ENCODE measurements around the gene ANKRD40CL.

Gene ANKRD40CL

GRCh38 chr17:50802609-50803571 is 35.6 kb upstream of the ANKRD40CL start:
- no peak for TF ChIP-seq TAF1 (IDR thresholded peaks at IDR 0.05; ENCODE audit: borderline replicate concordance, low read depth, low read length)
- no peak for TF ChIP-seq POLR2AphosphoS5 (IDR thresholded peaks at IDR 0.05; ENCODE audit: low read depth, low read length)
- no peak for TF ChIP-seq POLR2A (IDR thresholded peaks at IDR 0.05; ENCODE audit: low read depth, low read length)
- DNase-seq (ENCODE audit: insufficient read length) (no peak), FAIRE-seq (no peak)

DNA sequence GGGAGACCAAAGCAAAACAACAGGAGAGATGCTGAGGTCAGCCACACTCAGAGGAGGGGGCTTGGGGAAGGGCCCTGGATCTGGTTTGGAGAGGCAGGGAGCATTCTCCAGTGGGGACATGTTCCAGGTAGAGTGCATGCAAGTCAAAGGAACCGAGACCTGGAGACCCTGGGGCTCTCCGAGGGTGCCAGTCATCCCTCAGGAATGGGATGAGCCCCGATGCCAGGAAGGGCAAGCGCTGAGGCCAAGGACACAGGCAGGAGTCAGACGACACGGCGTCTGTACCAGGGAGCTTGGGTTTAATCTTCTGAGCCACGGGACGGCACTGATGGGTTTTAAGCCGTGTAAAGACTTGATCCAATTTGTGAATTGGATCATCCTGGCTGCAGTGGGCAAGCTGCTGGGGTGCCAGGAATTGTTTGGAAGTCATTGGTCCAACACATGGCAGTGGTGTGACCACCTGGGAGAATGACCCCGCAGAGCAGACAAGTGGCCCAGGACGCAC is 32.9 kb upstream of the ANKRD40CL start:
- FAIRE-seq (no peak), DNase-seq (ENCODE audit: insufficient read length) (no peak)
- TF ChIP-seq TAF1 (IDR thresholded peaks at IDR 0.05; ENCODE audit: borderline replicate concordance, low read depth, low read length) (no peak), POLR2A (IDR thresholded peaks at IDR 0.05; ENCODE audit: low read depth, low read length) (no peak), POLR2AphosphoS5 (IDR thresholded peaks at IDR 0.05; ENCODE audit: low read depth, low read length) (no peak)

DNA sequence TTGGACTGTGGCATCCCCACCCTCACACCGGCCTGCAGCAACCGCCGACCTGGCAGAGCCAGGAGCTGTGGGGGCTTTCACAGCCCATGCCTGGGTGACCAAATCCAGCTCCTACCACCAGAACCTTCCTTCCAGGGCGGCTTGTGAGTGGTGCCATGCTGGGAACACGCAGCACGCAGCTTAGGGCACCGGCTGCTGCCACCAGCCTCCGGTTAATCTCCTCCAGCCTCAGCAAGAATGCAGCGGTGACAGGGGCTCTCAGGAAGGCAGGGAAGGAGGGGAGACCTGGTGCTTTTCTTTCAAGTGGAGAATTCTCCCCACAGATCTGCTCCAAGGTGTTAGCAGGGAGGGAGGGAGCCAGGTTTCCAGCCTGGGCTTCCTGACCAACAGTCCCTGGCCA is 32.3 kb upstream of the ANKRD40CL start:
- DNase-seq (ENCODE audit: insufficient read length) (no peak), FAIRE-seq (no peak)
- no peak for TF ChIP-seq POLR2A (IDR thresholded peaks at IDR 0.05; ENCODE audit: low read depth, low read length)
- TF ChIP-seq POLR2AphosphoS5 (IDR thresholded peaks at IDR 0.05; ENCODE audit: low read depth, low read length), result no peak
- no peak for TF ChIP-seq TAF1 (IDR thresholded peaks at IDR 0.05; ENCODE audit: borderline replicate concordance, low read depth, low read length)

DNA sequence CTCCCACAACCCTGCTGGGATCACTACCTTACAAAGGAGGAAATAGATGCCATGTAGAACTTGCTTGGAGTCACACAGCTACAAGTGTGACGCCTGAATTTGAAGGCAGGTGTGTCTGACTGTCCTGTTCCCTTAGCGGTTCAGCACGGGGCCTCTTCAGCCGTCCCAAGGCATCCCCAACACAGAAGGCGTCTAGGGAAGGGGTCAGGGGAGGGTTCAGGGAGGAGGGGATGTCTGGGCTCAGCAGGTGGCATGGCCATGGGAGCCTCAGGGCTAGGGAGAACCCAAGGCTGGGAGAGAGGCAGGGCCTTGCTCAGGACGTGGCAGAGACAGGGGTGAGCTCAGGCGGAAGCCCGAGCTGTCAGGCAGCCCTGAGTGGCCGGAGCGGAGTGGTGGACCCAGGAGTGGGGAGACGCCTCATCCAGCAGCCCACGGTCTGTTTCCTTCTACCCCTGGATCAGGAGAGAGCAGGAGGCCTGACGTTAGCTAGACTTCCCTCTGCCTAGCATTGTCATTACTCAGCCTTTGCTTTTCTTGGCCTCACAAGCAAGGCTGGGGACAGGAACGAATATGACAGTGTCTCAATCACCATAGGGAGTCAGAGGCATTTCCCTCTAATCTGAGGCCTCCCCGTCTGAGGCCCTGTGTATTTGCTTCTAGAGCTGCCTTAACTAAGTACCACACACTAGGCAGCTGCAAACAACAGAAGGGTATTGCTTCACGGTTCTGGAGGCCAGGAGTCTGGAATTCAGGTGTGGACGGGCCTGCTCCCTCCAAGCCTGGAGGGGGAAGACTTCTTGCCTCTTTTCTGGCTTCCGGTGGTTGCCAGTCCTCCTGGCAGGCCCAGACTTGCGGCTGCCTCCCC is 31.3 kb upstream of the ANKRD40CL start:
- DNase-seq (ENCODE audit: insufficient read length) (no peak), FAIRE-seq (no peak)
- TF ChIP-seq POLR2AphosphoS5 (IDR thresholded peaks at IDR 0.05; ENCODE audit: low read depth, low read length) (no peak), TAF1 (IDR thresholded peaks at IDR 0.05; ENCODE audit: borderline replicate concordance, low read depth, low read length) (no peak), POLR2A (IDR thresholded peaks at IDR 0.05; ENCODE audit: low read depth, low read length) (no peak)

DNA sequence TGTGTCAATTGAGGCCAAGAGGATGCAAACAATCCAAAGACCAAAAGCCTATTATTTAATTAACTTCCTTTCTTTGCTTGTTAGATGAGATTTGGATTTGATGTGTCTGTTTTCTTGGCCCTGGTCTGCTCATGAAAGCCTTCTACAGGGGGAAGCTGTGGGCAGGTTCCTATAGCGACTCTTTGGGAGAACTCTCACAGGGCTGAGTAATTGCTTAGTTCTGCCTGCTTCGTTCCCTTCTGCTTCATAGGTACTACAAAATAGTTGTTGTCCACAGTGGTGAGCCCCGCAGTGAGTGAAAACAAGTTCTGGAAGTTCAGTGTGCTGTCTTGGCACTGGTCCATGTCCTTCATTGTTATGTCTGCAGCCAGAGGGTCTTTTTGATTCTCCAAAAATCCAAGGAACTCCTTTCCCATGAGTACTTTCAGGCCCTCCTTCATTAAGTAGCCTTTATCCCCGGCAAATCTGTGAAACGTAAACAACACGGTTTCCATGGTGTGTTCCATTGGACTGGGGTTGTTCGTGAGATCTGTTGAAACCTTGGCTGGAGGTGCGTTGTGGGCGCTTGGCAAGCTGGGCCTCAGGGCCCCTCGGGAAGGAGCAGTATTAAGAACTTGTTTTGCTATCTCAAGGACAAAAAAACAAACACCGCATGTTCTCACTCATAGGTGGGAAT is 30.0 kb upstream of the ANKRD40CL start:
- TF ChIP-seq TAF1 (IDR thresholded peaks at IDR 0.05; ENCODE audit: borderline replicate concordance, low read depth, low read length) (no peak), POLR2A (IDR thresholded peaks at IDR 0.05; ENCODE audit: low read depth, low read length) (no peak), POLR2AphosphoS5 (IDR thresholded peaks at IDR 0.05; ENCODE audit: low read depth, low read length) (no peak)
- no peak for DNase-seq (ENCODE audit: insufficient read length)
- no peak for FAIRE-seq

DNA sequence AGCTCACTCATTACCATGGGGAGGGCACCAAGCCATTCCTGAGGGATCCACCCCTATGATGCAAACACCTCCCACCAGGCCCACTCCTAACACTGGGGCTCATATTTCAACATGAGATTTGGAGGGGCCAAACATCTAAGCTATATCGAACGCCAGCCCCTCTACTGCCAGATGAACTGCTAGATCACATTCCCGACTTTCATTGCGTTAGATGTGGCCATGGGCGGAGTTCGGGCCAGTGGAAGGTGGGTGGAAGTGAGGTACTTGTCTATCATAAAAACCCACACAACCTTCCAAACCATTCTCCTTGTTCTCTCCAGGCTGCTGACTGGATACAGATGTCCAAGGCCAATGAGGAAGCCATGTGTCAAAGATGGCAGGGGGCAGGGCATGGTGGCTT is 27.0 kb upstream of the ANKRD40CL start:
- FAIRE-seq, result no peak
- TF ChIP-seq TAF1 (IDR thresholded peaks at IDR 0.05; ENCODE audit: borderline replicate concordance, low read depth, low read length), result no peak
- TF ChIP-seq POLR2AphosphoS5 (IDR thresholded peaks at IDR 0.05; ENCODE audit: low read depth, low read length), result no peak
- TF ChIP-seq POLR2A (IDR thresholded peaks at IDR 0.05; ENCODE audit: low read depth, low read length), result no peak
- DNase-seq (ENCODE audit: insufficient read length), result no peak

GRCh38 chr17:50793007-50793406 is 25.7 kb upstream of the ANKRD40CL start:
- DNase-seq (ENCODE audit: insufficient read length) (no peak), FAIRE-seq (no peak)
- TF ChIP-seq POLR2A (IDR thresholded peaks at IDR 0.05; ENCODE audit: low read depth, low read length), result no peak
- no peak for TF ChIP-seq TAF1 (IDR thresholded peaks at IDR 0.05; ENCODE audit: borderline replicate concordance, low read depth, low read length)
- TF ChIP-seq POLR2AphosphoS5 (IDR thresholded peaks at IDR 0.05; ENCODE audit: low read depth, low read length), result no peak

DNA sequence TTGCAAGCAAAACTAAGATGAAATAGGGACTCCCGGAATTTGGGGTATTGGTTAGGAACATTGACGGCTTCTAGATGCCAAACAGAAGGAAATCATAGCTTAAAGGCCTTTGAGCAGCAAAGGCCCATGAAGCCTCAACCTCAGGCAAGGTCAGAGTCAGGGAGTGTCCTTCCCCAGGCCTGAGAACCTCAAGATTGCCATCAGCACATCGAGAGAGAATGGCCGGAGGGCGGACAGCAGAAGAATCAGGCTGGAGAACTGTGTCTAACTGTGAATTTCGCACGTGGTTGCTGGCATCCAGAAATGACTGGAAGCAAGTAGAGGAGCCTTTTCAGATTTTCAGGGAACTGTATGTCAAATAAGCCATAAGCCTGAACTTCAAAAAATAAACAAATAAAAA is 24.8 kb upstream of the ANKRD40CL start:
- TF ChIP-seq POLR2A (IDR thresholded peaks at IDR 0.05; ENCODE audit: low read depth, low read length), result no peak
- TF ChIP-seq POLR2AphosphoS5 (IDR thresholded peaks at IDR 0.05; ENCODE audit: low read depth, low read length), result no peak
- no peak for TF ChIP-seq TAF1 (IDR thresholded peaks at IDR 0.05; ENCODE audit: borderline replicate concordance, low read depth, low read length)
- DNase-seq (ENCODE audit: insufficient read length) (no peak), FAIRE-seq (no peak)

DNA sequence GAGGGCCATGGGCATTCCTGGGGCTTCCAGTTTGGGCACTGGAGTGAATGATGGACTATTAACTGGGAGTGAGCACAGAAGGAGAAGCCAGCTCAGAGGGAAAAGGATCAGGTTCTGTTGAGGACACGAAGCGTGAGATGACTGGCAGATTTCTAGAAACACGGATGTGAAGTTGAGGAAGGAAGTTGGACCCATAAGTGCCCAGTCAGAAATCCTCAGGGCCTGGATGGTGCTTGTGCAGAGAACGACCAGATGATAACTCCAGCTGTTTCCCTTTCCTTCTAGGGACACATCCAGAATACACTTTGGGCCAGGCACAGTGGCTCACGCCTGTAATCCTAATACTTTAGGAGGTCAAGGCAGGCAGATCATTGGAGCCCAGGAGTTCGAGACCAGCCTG is 23.3 kb upstream of the ANKRD40CL start:
- no peak for TF ChIP-seq POLR2A (IDR thresholded peaks at IDR 0.05; ENCODE audit: low read depth, low read length)
- no peak for TF ChIP-seq TAF1 (IDR thresholded peaks at IDR 0.05; ENCODE audit: borderline replicate concordance, low read depth, low read length)
- TF ChIP-seq POLR2AphosphoS5 (IDR thresholded peaks at IDR 0.05; ENCODE audit: low read depth, low read length), result no peak
- DNase-seq (ENCODE audit: insufficient read length), result no peak
- FAIRE-seq, result no peak

DNA sequence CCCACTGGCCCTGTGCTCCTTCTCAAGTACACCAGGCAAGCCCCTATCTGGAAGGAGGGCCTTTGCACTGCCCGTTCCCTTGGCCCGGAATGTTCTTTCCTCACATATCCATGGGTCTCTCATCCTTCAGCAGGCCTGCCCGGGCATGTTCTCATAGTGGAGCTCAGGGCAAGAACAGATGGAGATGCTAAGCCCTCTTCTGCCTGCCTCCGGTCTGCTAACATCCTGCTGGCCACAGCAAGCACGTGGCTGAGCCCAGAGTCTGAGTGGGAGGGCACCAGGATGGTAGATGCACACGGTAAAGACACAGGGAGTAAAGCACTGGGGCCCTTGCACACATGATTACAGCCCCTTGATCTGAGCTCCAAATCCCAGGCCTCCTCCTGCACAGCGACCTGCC is 19.8 kb upstream of the ANKRD40CL start:
- no peak for FAIRE-seq
- TF ChIP-seq TAF1 (IDR thresholded peaks at IDR 0.05; ENCODE audit: borderline replicate concordance, low read depth, low read length) (no peak), POLR2AphosphoS5 (IDR thresholded peaks at IDR 0.05; ENCODE audit: low read depth, low read length) (no peak), POLR2A (IDR thresholded peaks at IDR 0.05; ENCODE audit: low read depth, low read length) (no peak)
- DNase-seq (ENCODE audit: insufficient read length), result no peak
